K562 (cell line): ENCODE results near the gene LYPD4. TPM values are rescaled to one million over a fixed set of nuclear protein-coding genes. Genes with fewer than 3 reads are reported as not detected.

Source experiments
- CTBP1 ChIP-seq: fragments of 450-650 bp; IDR thresholded peaks from 2 replicates; pipeline ENCODE4 v1.6.1; 2016; ENCODE audit warnings: borderline replicate concordance
- DMBX1 ChIP-seq: fragments of 250-450 bp; sonication (Bioruptor Pico); IDR thresholded peaks from 2 replicates; pipeline ENCODE4 v1.8.0; 2022; ENCODE audit warnings: inconsistent platforms, mild to moderate bottlenecking, moderate library complexity, borderline replicate concordance
- EGR1 ChIP-seq: fragments of 450-650 bp; conservative IDR thresholded peaks from 2 replicates; pipeline ENCODE4 v1.6.1; 2017; ENCODE audit warnings: mild to moderate bottlenecking
- EHMT2 ChIP-seq: fragments of 450-650 bp; IDR thresholded peaks from 2 replicates; pipeline ENCODE4 v1.6.1; 2018; ENCODE audit warnings: antibody characterized with exemption
- GTF2B ChIP-seq: IDR thresholded peaks from 2 replicates; pipeline ENCODE4 v1.6.1; 2011; ENCODE audit not compliant: insufficient read length; ENCODE audit errors: extremely low read depth
- HDAC8 ChIP-seq: fragments of 450-650 bp; IDR thresholded peaks from 2 replicates; pipeline ENCODE4 v1.6.1; 2016; ENCODE audit warnings: mild to moderate bottlenecking, missing genetic modification characterization, moderate library complexity, missing compliant biosample characterization
- HNRNPLL ChIP-seq: fragments of 200-400 bp; formaldehyde crosslinking; IDR thresholded peaks from 2 replicates; pipeline ENCODE4 v1.6.1; 2017; ENCODE audit warnings: low read length, low read depth, mild to moderate bottlenecking; ENCODE audit not compliant: poor library complexity, severe bottlenecking
- KLF6 ChIP-seq: fragments of 250-450 bp; sonication (Bioruptor Pico); IDR thresholded peaks from 2 replicates; pipeline ENCODE4 v1.4.0; 2020; ENCODE audit warnings: mild to moderate bottlenecking, moderate library complexity, borderline replicate concordance
- MTA1 ChIP-seq: fragments of 450-650 bp; IDR thresholded peaks from 2 replicates; pipeline ENCODE4 v1.6.1; 2017; ENCODE audit warnings: borderline replicate concordance
- NBN ChIP-seq: fragments of 450-650 bp; IDR thresholded peaks from 2 replicates; pipeline ENCODE4 v1.6.1; 2016; ENCODE audit warnings: low read depth, mild to moderate bottlenecking
- NR2F6 ChIP-seq: fragments of 450-650 bp; formaldehyde crosslinking; IDR thresholded peaks from 2 replicates; pipeline ENCODE4 v1.4.0; 2020; ENCODE audit warnings: mild to moderate bottlenecking
- NRF1 ChIP-seq, 2 experiments: fragments of 450-650 bp; IDR thresholded peaks in 1 of 2; conservative IDR thresholded peaks in 1 of 2; 2 replicates each; pipeline ENCODE4 v1.6.1; 2014; ENCODE audit warnings: mild to moderate bottlenecking in 2 of 2
- PHTF2 ChIP-seq: fragments of 250-450 bp; sonication (Bioruptor Pico); IDR thresholded peaks from 2 replicates; pipeline ENCODE4 v1.5.0; 2021; ENCODE audit warnings: mild to moderate bottlenecking
- PPARD ChIP-seq: fragments of 250-450 bp; sonication (Bioruptor Pico); IDR thresholded peaks from 2 replicates; pipeline ENCODE4 v1.8.0; 2022; ENCODE audit warnings: inconsistent platforms, mild to moderate bottlenecking, moderate library complexity
- PREB ChIP-seq: sonication (generic); formaldehyde crosslinking; IDR thresholded peaks from 2 replicates; pipeline ENCODE4 v1.8.1; 2023; ENCODE audit warnings: mild to moderate bottlenecking, missing genetic modification reagents
- RAD51 ChIP-seq: fragments of 450-650 bp; IDR thresholded peaks from 2 replicates; pipeline ENCODE4 v1.7.1; 2016; ENCODE audit warnings: low read depth, mild to moderate bottlenecking, borderline replicate concordance
- RBM34 ChIP-seq: fragments of 200-400 bp; formaldehyde crosslinking; IDR thresholded peaks from 2 replicates; pipeline ENCODE4 v1.6.1; 2018; ENCODE audit warnings: low read length, borderline replicate concordance; ENCODE audit not compliant: insufficient read depth
- RFX7 ChIP-seq: fragments of 250-450 bp; sonication (Bioruptor Pico); IDR thresholded peaks from 2 replicates; pipeline ENCODE4 v1.5.1; 2021; ENCODE audit warnings: mild to moderate bottlenecking
- SIRT6 ChIP-seq: IDR thresholded peaks from one replicate; pipeline ENCODE4 v1.6.1; 2012; ENCODE audit warnings: low read depth, mild to moderate bottlenecking, control low read depth, inconsistent platforms, low read length, moderate library complexity
- TAF15 ChIP-seq: fragments of 200-400 bp; formaldehyde crosslinking; IDR thresholded peaks from 2 replicates; pipeline ENCODE4 v1.6.1; 2017; ENCODE audit warnings: mild to moderate bottlenecking, low read depth, low read length, moderate library complexity
- TBL1XR1 ChIP-seq, 2 experiments: IDR thresholded peaks; 2 replicates each; pipeline ENCODE4 v1.6.1; 2012; ENCODE audit warnings: improper control_type of control experiment in 2 of 2, low read length in 2 of 2, mild to moderate bottlenecking in 1 of 2
- TCF7 ChIP-seq: sonication (generic); IDR thresholded peaks from 2 replicates; pipeline ENCODE4 v1.6.1; 2016; ENCODE audit warnings: antibody characterized with exemption, borderline replicate concordance
- TFAM ChIP-seq: fragments of 250-450 bp; sonication (Bioruptor Pico); conservative IDR thresholded peaks from 2 replicates; pipeline ENCODE4 v1.5.0; 2021; ENCODE audit warnings: mild to moderate bottlenecking, moderate library complexity
- ZNF124 ChIP-seq: sonication (generic); formaldehyde crosslinking; IDR thresholded peaks from 2 replicates; pipeline ENCODE4 v1.8.1; 2022; ENCODE audit warnings: missing genetic modification reagents
- ZNF133 ChIP-seq: fragments of 250-450 bp; sonication (Bioruptor Pico); IDR thresholded peaks from 2 replicates; pipeline ENCODE4 v1.4.0; 2020; ENCODE audit warnings: mild to moderate bottlenecking
- ZNF586 ChIP-seq: fragments of 450-650 bp; formaldehyde crosslinking; conservative IDR thresholded peaks from 2 replicates; pipeline ENCODE4 v1.4.0; 2020; ENCODE audit warnings: mild to moderate bottlenecking, moderate library complexity
- ZNF766 ChIP-seq: fragments of 200-800 bp; sonication (Bioruptor generic); conservative IDR thresholded peaks from 2 replicates; pipeline ENCODE4 v1.6.1; 2016; ENCODE audit warnings: missing genetic modification characterization, missing compliant biosample characterization
- ZNF780A ChIP-seq: fragments of 250-450 bp; sonication (Bioruptor Pico); IDR thresholded peaks from 2 replicates; pipeline ENCODE4 v1.5.0; 2021; ENCODE audit warnings: mild to moderate bottlenecking
- polyA plus RNA-seq, 8 experiments: library from polyadenylated mRNA; depleted of rRNA in 4 of 8; stranded (reverse) in 5 of 8; unstranded in 3 of 8; fragments of >200 nt; fragmentation: Nextera tagmentation in 2 of 8; fragmentation: Illumina TruSeq in 1 of 8; extraction: Ambion mirVana in 2 of 8; extraction: Trizol in 1 of 8; gene quantifications; 2 replicates each; pipeline versions ENCODE4 v1.2.1 to v1.2.3, GENCODE V29; 2011 to 2014; ENCODE audit warnings: inconsistent platforms in 1 of 8, missing spikeins in 1 of 8
- total RNA-seq, 7 experiments: library from RNA; depleted of rRNA in 6 of 7; stranded (reverse); fragments of >200 nt in 6 of 7; fragmentation: Illumina TruSeq in 2 of 7; extraction: Trizol in 2 of 7; gene quantifications; 2 replicates each; pipeline versions ENCODE4 v1.2.1 to v1.2.3, GENCODE V29; 2011 to 2021; ENCODE audit warnings: low replicate concordance in 1 of 7

Gene LYPD4
- total and polyA plus RNA-seq, 9 of the 15 experiments (the other 6 are each of a cell fraction or from before 2014, with no cell fraction given), result 0.11 TPM; not detected in 8

- no peak for TF ChIP-seq ZNF780A (CRISPR knock-in tag)
- no peak for TF ChIP-seq TFAM
- no peak for TF ChIP-seq CTBP1
- TF ChIP-seq ZNF766 (CRISPR knock-in tag), result peak; percentile 81
- TF ChIP-seq HNRNPLL, result no peak
- no peak for TF ChIP-seq KLF6
- peak; percentile 66; the same call in 1 of the 2 replicates for TF ChIP-seq NBN
- no peak for TF ChIP-seq DMBX1 (CRISPR knock-in tag)
- no peak for TF ChIP-seq RAD51
- TF ChIP-seq MTA1, result peak; percentile 46; the same call in 1 of the 2 replicates
- TF ChIP-seq PPARD (CRISPR knock-in tag), result no peak
- no peak for TF ChIP-seq HDAC8 (tag)
- TF ChIP-seq PREB (CRISPR knock-in tag), result no peak
- TF ChIP-seq ZNF586 (CRISPR knock-in tag), result no peak
- TF ChIP-seq PHTF2, result no peak
- TF ChIP-seq SIRT6, result no peak
- no peak for TF ChIP-seq RFX7 (CRISPR knock-in tag)
- no peak; a peak in 1 of 4 replicates for TF ChIP-seq TBL1XR1 (IDR thresholded peaks at IDR 0.05; ENCODE audit: low read length in 2 of 2)
- TF ChIP-seq NR2F6, result no peak
- TF ChIP-seq ZNF133, result no peak
- TF ChIP-seq EGR1, result peak; percentile 63
- TF ChIP-seq ZNF124 (CRISPR knock-in tag), result no peak
- no peak for TF ChIP-seq NRF1 (conservative IDR thresholded peaks at IDR 0.05 in 1 of 2, IDR thresholded peaks at IDR 0.05 in 1 of 2)
- TF ChIP-seq RBM34, result no peak
- no peak for TF ChIP-seq GTF2B
- TF ChIP-seq TAF15, result no peak
- 0 out of 2 replicates have a peak, but pooled peaks have one; percentile 50 for TF ChIP-seq EHMT2
- TF ChIP-seq TCF7, result no peak
These were observed 1.1 kb downstream of the LYPD4 start (continued) for GRCh38 chr19:41843371-41843770.
